SKM-1 (cell line): ENCODE measurements around the gene CEMIP.

ENCODE experiments used
- DNase-seq: peaks from one replicate; lab custom pipeline; 2025; ENCODE audit not compliant: unreplicated experiment; lab: John Stamatoyannopoulos, UW

The CEMIP gene

DNA sequence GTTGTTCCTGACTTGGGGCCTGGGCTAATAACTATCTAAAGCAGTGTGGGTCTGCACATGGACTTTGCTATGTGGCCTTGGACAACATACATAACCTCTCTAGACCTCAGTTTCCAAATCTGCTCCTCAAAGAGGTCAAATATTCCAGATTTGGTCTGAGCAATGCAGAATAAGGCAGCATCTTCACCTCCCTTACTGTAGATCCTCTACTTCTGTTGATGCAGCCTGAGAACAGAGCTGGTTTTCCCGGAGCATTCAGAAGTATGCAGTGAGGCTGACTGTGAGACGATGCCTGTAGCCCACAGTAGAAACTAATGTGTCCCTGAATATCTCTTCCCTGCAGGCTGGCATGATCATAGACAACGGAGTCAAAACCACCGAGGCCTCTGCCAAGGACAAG is 145.1 kb downstream of the CEMIP start:
- DNase-seq: no peak

DNA sequence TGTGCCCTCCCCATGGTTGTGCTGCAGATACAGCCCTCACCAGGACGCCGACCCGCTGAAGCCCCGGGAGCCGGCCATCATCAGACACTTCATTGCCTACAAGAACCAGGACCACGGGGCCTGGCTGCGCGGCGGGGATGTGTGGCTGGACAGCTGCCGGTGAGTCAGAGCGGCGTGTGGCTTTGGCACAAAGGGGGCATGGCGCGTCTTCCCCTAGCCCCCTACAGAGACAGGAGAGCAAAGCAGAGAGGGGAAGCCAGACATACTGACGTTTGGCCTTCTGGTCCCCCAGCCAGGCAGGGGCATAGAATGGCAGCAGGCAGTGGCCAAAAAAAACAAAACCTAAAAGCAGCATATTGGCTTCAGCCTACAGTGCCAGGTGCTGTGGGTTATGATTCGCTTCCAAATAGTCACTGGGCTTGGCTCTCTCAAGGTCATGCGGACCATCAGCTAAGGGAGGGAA is 146.5 kb downstream of the CEMIP start:
- DNase-seq: no peak

DNA sequence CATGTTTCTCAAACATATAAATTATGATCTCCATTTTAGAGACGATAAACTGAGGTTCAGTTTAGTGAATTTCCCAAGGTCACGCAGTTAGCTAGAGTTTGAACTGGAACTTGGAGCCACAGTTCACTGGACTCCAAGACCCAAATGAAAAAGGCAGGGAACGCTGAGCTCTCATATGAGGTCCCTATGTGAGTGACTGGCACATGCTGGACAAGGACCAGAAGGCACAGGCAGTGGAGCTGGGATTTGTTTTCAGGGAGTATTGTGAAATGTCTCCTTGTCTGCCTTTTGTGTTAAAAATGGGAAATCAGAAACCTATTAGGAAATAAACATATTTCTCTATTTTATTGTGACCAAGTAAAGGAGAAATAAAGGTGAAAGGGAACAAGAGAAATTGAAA is 147.0 kb downstream of the CEMIP start:
- DNase-seq: no peak

DNA sequence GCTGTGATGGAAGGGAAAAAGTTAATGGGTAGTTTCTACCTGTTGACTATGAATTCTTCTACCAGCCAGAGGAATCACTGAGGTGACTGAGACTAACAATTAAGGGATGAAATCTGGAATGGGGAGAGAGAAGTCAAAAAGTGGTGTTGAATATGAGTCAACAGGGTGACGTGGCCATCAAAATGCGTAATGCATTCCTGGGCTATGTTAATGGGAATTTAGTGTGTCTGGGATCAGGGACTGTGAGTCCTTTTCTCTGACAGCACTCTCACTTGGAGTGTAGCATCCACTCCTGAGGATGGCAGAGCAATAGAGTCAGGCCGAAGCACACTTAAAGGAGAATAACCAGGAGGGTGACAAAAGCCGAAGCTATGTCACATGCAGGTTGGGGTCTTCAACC is 150.1 kb downstream of the CEMIP start:
- no peak for DNase-seq

DNA sequence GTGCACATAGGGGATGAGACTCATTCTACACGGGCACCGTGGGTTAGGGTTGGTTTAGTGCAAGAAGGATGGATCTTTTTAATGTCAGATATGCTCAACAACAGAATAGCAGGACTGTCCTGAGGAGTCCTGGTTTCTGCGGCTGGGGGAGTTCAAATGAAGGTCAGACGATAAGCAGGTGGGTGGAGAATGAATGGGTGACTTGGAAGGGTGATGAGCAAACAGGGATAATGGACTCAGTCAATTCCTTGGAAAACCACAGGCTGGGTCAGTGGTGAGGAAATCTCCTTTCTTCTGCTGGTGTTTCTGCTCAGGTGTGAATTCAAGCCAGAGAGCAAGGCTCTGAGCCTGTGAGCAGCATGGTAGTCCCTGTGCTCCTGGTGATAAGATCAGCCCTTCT is 150.5 kb downstream of the CEMIP start:
- no peak for DNase-seq

DNA sequence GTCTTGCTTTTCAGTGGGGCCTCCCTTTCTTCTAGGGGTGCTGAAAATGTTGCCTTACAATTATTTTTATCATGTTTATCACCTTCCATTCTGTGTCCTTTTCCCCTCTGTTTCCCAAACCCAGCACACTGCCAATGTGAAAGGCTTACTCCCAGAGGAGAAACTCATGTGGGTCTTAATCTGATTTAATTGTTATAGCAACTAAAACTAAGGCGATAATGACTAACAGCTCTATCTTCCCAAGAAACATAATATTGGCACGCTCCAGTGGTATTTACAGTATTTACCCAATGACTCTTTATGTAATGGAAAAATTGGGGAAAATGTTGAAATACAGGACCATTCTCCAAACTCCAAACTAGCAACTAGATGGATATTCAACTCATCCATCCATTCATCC is 152.0 kb downstream of the CEMIP start:
- no peak for DNase-seq

DNA sequence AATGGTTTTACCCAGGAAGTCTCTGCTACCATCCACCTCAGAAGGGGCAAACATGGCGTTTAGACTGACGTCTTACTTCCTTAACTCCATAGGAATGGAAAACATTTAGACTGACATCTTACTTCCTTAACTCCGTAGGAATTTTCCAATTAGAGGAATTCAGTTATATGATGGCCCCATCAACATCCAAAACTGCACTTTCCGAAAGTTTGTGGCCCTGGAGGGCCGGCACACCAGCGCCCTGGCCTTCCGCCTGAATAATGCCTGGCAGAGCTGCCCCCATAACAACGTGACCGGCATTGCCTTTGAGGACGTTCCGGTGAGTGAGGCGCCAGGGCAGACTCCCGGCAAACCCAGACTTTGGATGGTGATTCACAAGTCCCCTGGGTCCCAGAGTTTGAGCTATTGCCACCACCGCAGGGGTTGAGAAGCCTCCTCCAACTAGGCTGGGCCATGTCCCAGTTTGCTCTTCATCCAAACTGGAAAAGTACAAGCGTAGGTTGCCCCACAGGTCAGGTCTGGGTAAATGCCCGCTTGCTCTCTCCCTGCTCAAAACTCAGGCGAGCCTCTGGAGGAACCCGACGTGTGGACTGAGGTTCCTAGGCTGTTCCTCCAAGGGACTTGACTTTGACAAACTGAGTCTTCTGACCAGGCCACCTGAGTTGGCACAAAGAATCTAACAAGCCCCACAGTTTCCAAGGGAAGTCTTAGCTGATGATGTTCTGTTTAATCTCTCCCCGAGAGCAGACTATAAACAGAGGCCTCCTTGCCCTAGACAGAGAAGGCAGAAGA is 152.7 kb downstream of the CEMIP start:
- DNase-seq: no peak

DNA sequence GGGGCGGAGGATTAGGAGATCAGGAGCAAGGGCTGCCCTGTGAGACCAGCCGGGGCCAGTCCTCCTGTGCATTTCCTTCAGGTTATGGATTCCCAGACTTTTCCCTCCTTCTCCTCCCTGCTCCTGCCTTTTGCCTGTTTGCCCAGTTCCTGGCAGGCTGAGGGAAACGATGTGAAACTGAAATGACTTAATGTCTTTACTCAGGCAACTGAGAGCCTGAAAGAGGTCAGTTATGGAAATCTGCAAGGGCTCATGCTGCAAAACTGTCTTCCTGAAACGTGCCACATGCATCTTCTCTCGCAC is 153.3 kb downstream of the CEMIP start:
- DNase-seq: no peak

DNA sequence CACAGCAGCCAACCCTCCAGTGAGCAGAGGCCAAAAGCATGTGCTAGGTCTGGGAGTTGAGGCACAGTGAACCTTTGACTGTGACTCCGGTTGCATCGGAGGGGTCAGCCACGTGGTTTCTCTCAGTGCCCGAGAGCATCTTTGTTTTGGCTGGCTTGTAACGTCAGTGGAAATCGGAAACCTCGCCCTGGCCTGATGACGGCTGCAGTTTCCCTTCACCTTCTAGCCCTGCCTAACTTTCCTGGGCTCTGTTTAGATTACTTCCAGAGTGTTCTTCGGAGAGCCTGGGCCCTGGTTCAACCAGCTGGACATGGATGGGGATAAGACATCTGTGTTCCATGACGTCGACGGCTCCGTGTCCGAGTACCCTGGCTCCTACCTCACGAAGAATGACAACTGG is 153.8 kb downstream of the CEMIP start:
- DNase-seq: no peak

DNA sequence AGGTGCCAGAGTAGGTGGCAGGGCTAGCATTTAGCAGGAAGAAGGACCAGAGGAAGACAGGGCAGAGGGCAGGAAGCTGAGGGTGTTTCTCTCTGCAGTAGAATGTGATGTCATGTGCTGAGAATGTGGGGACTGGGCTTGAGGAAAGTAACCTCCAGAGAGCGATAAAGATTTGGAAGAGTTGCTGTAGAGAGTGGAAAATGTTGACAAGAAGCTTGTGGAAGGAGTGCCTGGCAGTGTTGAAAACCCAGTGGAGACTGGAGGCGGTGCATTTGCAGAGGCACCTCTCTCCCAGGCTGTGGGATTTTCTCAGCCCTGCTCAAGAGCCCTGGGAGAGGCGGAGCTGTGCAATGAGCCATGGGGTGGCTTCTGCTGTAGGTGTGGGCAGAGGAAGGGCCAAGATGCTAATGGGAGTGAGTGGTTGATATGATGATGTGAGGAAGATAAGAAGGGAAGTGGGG is 155.6 kb downstream of the CEMIP start:
- DNase-seq: no peak

DNA sequence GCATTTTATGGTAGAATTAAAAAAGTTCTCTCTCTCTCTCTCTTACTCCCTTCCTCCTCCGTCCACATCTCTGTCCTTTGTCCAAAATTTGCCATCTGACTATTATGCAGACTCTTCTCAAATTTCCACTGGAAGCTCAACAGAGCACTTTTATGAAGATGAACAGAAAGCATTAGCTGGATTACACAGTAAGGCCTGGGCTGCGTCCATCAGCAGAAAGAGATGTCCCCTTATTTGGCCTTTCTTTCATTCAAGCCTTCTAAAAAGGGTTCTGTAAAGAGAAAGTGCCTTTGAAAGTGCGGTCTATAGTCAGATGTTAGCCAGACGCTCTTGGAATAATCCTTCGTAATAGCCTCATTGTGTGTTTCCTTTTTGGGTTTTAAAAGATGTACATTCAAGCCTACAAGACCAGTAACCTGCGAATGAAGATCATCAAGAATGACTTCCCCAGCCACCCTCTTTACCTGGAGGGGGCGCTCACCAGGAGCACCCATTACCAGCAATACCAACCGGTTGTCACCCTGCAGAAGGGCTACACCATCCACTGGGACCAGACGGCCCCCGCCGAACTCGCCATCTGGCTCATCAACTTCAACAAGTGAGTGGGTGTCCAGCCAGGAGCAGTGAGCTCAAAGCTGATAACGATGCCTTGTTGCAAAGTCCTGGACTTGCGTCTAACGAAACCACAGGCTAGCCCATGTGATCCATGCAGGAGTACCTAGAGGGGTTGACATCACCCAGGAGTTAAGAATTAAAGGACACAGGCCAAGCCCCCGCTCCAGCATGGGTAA is 157.3 kb downstream of the CEMIP start:
- DNase-seq: no peak

DNA sequence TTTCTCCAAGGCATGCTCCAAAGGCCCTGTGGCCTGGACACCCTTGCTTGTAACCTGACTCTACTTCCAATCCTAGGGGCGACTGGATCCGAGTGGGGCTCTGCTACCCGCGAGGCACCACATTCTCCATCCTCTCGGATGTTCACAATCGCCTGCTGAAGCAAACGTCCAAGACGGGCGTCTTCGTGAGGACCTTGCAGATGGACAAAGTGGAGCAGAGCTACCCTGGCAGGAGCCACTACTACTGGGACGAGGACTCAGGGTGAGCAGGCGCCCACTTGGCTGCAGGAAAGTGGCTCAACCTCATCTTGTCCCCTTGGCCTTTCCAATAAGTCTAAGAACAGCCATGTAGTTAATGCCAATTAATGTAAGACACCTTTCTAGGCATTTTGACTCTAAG is 158.5 kb downstream of the CEMIP start:
- DNase-seq: no peak

DNA sequence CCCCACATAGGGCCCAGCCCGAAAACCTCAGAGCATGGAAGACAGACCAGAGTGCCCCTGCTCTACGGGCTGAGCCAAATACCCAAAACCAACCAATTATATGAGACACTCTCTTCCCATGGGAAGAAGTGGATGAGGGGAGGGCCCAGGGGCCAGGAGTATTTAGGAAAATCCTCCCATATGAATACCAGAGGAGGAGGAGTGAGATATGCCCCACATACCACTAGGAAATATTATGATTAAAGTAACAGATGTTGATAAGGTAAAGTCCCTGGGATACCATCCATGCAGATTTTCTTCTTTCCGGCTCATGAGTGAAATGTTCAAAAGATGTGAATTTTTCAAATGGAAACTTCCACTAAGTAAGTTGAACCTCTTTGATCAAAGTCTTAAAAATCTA is 160.0 kb downstream of the CEMIP start:
- DNase-seq: no peak

DNA sequence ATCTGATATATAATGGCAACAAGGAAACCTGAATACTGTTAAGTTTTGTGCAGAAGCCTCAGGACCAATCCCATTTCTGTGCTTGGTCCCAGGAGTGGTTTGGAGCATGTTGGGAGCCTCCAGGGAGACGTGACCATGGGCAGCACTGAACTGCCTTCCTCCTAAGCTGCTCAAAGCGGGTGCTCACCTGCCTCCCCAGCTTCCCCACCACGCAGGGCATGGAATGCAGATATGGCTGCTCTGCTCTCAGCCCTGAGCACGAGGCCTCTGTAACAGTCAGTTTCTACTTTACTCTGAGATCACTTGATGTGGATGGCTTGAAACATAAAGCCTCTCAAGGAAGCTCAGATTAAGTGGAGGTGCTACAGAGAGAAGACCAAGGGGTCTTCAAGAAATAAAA is 161.2 kb downstream of the CEMIP start:
- no peak for DNase-seq

DNA sequence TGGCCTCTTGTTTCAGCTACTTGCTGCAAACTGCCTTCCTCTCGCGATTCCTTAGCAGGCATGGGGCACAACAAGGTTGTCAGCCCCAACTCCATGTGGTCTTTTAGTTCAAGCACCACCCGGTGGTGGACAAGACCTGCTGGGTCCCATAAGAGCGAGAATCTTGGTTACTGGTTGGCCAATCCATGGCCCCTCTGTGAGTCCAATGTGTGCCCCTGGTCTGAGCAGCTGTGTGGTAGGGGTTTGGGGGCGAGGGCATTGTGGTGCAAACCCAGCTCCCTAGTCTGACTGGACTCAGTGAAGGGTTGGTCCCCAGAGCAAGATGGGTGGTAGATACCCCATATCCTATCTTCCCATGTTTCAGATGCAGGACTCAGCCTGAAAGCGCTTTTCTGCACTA is 161.7 kb downstream of the CEMIP start:
- no peak for DNase-seq

DNA sequence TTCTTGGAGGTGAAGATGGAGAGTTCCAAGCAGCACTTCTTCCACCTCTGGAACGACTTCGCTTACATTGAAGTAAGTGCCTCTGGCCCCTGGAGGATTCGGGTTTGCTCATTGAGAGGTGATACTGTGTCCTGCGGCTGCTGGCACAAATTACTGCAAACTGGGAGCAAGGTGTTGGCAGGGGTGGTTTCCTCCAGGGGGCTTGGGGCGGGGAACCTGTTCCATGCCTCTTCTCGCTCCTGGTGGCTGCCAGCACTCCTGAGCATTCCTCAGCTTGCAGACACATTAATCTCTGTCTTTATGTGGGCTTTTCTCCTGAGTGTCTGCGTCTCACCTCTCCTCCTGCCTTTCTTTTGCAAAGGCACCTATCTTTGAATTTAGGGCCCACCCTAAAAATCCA is 163.1 kb downstream of the CEMIP start:
- DNase-seq: no peak

DNA sequence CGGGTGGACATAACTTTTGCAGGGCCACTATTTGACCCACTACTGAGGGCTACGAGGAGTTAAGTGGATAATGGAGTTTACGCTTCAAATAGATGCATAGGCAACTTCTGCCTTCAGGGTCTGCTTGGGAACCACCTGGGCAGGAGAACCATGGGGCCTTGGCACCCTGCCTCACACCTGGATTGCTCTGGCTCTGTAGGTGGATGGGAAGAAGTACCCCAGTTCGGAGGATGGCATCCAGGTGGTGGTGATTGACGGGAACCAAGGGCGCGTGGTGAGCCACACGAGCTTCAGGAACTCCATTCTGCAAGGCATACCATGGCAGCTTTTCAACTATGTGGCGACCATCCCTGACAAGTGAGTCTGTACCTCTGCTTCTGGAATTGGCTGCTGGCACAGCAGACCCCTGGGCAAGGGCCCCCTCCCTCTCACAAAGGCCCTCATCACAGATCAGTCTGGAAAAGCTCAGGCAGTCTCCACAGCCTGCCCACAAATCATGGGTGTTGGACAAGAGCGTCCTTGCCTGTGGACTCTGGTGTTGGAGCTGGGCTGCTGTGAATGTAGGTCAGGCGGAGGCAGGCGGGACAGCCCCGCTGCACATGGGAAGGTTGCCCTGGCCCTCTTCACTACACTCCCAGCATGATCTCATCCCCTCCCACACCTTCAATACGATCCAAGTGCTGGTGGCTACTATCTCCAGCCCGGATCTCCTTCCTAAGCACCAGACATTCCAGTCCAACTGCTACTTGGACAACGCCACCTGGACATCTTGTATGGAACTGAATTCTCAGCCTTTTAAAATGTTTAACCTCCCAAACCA is 163.8 kb downstream of the CEMIP start:
- DNase-seq: no peak

DNA sequence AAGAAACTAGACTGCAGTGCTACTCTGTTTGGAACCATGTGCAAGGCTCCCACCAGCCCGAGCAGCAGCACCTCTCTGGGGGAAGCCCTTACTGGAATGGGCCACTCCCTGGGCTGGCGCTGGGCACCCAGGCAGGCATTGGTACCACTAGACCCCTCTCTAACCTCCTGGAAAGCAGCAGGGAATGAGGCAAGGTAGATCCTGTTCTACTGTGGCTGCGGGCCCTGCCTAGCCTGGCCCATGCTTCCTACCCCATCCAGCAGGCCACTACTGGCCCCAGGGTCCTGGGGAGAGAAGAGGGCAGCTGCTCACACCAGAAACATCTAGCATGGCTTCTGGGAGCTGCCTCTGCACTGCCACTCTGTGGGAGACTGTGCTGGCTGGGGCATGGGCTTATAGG is 165.6 kb downstream of the CEMIP start:
- no peak for DNase-seq

DNA sequence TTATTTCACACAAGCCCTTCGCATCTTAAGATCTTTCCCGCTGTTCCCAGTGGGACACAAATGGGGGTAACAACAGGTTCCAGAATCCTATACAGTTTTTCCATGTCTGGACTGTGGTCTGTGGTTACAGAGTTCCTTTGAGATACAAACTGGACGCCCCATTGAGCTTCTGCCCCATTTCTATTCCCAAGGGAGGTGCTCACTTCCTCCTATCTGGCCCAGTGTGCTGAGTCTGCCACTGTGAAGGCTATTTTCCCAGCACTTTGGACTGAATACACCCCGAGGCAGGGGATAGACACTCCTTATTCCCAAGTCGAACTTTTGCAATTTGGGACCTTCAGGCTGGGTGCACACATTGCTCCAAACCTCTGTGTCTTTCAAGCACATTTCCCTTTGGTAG is 166.4 kb downstream of the CEMIP start:
- DNase-seq: no peak

DNA sequence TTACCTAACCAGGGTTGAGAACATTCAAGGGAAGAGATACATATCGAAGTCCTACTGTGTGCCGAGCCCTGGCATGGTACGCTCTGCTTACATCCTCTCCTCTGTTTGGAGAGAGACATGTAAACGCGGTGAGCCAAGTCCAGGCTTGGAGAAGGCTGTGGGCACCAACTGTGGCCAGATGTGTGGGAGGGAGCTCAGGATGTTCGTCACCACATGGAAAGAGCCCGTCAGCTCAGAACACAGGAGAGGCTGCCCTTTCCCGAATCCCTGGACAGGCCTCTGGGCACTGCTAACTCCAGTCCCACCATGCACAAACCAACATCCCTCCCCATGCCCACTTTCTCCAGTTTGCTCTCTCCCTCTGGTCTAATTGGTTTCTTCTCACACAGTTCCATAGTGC is 167.4 kb downstream of the CEMIP start:
- no peak for DNase-seq

DNA sequence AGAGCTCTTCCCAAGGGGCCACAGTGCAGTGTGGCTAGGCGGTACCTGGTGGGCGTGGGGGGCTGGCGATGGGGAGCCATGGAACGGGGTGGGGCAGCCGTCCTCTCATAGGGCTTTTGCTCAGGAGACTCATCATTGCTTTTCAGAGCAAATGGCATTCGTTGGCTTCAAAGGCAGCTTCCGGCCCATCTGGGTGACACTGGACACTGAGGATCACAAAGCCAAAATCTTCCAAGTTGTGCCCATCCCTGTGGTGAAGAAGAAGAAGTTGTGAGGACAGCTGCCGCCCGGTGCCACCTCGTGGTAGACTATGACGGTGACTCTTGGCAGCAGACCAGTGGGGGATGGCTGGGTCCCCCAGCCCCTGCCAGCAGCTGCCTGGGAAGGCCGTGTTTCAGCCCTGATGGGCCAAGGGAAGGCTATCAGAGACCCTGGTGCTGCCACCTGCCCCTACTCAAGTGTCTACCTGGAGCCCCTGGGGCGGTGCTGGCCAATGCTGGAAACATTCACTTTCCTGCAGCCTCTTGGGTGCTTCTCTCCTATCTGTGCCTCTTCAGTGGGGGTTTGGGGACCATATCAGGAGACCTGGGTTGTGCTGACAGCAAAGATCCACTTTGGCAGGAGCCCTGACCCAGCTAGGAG is 169.6 kb downstream of the CEMIP start:
- no peak for DNase-seq
